Measurements from ENCODE around the gene SON.

DNA sequence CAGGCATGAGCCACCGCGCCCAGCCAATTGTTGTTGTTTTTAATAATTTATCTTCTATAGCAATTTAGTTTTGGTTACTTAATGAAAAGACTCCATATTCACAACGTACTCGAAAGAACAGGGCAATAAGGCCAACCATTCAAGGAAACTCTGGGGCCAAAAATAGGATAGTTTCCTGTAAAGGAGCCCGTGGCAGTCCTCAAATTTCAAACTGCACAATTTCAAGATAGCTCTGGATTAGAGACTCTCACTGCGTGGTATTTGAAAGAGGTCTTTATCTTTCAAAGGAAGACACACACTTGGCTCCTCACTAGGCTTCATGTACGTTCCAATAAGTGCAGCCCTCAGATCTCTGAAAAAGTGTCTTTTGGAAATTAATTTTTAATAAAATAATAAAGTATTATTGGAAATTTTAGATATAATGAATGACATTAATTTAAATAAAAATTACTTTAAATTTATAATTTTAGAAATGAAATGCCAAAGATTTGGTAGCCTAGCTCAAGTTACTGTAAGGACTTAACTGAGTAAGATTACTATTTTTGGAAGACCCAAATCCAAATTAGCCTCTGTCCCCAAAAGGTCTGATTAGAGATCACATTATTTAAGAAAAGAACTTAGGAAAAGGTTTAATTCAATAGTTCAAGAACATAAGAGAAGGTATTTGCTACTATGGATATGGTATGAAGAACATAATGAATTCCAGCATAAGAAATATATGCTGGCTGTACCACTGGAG, 68.3 kb downstream of the SON start:
- TF ChIP-seq, protein P1, sequence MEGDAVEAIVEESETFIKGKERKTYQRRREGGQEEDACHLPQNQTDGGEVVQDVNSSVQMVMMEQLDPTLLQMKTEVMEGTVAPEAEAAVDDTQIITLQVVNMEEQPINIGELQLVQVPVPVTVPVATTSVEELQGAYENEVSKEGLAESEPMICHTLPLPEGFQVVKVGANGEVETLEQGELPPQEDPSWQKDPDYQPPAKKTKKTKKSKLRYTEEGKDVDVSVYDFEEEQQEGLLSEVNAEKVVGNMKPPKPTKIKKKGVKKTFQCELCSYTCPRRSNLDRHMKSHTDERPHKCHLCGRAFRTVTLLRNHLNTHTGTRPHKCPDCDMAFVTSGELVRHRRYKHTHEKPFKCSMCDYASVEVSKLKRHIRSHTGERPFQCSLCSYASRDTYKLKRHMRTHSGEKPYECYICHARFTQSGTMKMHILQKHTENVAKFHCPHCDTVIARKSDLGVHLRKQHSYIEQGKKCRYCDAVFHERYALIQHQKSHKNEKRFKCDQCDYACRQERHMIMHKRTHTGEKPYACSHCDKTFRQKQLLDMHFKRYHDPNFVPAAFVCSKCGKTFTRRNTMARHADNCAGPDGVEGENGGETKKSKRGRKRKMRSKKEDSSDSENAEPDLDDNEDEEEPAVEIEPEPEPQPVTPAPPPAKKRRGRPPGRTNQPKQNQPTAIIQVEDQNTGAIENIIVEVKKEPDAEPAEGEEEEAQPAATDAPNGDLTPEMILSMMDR (IDR thresholded peaks at IDR 0.05; ENCODE audit: insufficient read depth, low read length, poor library complexity, severe bottlenecking) = no peak
- TF ChIP-seq EZH2phosphoT487 (conservative IDR thresholded peaks at IDR 0.05; ENCODE audit: low read length) = no peak
